GM19099 (cell line): ENCODE data around the gene EGR1.

Experiments used
- POLR2A ChIP-seq: IDR thresholded peaks from 3 replicates; pipeline ENCODE4 v1.6.1; 2011; ENCODE audit warnings: low read depth; ENCODE audit not compliant: insufficient read length; ENCODE audit errors: extremely low read depth

The EGR1 gene

DNA sequence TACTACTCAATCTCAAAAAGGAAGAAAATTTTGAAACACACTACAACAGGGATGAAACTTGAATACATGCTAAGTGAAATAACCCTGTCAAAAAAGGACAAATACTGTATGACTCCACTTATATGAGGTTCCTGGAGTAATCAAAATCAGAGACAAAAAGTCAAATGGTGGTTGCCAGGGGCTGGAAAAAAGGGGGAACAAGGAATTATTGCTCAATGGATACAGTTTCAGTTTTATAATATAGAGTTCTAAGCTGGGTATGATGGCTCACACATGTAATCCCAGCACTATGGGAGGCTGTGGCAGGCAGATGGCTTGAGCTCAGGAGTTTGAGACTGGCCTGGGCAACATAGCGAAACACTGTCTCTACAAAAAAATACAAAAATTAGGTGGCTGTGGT, 48.7 kb downstream of the EGR1 start:
- TF ChIP-seq POLR2A: no peak

DNA sequence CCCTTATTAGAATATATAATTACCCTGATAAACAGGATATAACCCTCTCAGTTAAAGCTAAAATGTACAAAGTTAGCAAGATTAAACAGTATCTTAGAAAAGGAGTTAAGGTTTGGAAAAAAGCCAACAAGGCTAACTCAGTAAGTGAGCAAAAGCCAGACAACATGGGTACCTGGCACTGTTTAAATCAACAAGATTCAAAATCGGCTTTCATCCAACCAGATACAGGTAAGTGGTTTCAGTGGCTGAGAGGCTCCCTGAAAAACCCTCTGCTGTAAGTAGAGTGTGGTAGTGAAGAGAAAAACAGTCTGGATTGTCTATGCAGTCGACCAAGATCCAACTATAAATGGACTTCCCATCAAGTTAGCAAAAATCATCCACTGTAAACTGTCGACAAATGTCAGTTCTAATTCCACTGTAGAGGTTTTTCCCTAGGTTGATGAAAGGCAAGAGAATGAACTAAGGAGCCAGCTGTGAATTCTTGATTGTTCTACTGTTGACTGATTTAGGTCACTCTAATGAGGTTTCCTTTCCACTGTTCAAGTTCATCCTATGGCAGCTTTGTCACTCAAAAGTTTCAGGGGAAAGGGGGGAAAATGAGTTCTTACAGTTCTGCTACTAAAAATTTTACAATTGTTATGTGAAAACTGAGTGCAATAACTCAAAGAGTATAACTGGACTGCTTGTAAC, 50.4 kb downstream of the EGR1 start:
- TF ChIP-seq POLR2A: no peak

GRCh38 chr5:138517437-138517836, 52.2 kb downstream of the EGR1 start:
- TF ChIP-seq POLR2A: no peak
